T-helper 1 cell treated with Interleukin-12 subunit alpha and Interleukin-12 subunit beta and Interleukin-4 antibody, amounts not matched to agents 30 μg/mL and 1 μg/mL, for 36 hours (primary cell): ENCODE data around the gene MTPN.
A peak's percentile ranks its signal among the peaks of the same experiment; 100 is the strongest.

Source experiments
- H3K27ac Mint-ChIP-seq: one replicate; pipeline ENCODE4 v1.8.0; 2021; ENCODE audit warnings: mild to moderate bottlenecking, mixed read lengths
- H3K27me3 Mint-ChIP-seq: one replicate; pipeline ENCODE4 v1.8.0; 2021; ENCODE audit warnings: low read depth, mixed read lengths
- H3K36me3 Mint-ChIP-seq: one replicate; pipeline ENCODE4 v1.8.0; 2021; ENCODE audit warnings: low read depth, mixed read lengths
- H3K4me1 Mint-ChIP-seq: one replicate; pipeline ENCODE4 v1.8.0; 2021; ENCODE audit warnings: low read depth, mixed read lengths
- H3K4me3 Mint-ChIP-seq: one replicate; pipeline ENCODE4 v1.8.0; 2021; ENCODE audit warnings: mild to moderate bottlenecking, moderate library complexity, mixed read lengths
- H3K9me3 Mint-ChIP-seq: one replicate; pipeline ENCODE4 v1.8.0; 2021; ENCODE audit warnings: mixed read lengths

The MTPN gene

DNA sequence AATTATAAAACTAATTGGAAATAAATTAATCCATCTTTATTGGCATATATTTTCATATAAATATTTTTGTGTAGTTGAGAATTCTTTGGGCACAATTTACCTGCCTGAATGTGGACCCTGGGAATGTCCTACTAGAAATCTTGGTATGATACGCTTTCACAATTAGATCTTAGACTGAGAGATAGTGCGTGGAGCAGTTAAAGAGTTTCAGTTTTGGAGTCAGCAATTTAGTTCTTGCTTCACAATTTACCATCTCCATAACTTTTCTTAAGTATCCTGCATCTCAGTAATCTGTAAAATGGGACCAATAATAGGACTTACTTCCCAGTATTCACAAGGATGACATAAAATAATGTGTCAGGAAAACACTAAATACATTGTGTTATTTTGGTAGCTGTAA, 2.0 kb downstream of the MTPN start:
- Mint-ChIP-seq H3K36me3 (peaks cover 7% of the 10 kb centered on the region), H3K27ac (no peak overlapping the region), H3K4me1 (peaks cover 56% of the 10 kb centered on the region), H3K4me3 (peak overlapping the region; percentile 97), H3K9me3 (no peaks in the 10 kb centered on the region), H3K27me3 (no peaks in the 10 kb centered on the region)

DNA sequence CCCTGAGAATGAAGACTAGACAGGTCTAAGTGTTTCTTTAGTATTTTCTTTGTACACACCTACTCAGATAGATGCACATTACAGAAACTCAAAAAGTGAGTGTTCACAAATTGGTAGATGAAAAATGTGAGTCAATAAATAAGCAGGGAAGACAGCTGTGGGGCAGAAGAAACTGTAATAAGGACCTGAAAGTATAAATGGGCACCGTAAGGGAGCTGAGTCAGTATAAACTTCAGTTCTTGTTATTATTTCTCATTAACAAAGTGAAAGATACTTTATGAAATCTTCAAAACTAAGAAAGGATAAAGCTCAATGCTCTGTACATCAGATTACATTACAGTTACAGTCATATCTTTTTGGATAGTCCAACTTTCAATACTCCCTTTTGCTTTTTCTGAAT, 2.5 kb downstream of the MTPN start:
- H3K4me3 Mint-ChIP-seq, result peak overlapping the region; percentile 61
- H3K36me3 Mint-ChIP-seq, result peaks cover 9% of the 10 kb centered on the region
- H3K9me3 Mint-ChIP-seq, result no peaks in the 10 kb centered on the region
- H3K4me1 Mint-ChIP-seq, result peaks cover 51% of the 10 kb centered on the region
- H3K27me3 Mint-ChIP-seq, result no peaks in the 10 kb centered on the region
- no peak overlapping the region for H3K27ac Mint-ChIP-seq

DNA sequence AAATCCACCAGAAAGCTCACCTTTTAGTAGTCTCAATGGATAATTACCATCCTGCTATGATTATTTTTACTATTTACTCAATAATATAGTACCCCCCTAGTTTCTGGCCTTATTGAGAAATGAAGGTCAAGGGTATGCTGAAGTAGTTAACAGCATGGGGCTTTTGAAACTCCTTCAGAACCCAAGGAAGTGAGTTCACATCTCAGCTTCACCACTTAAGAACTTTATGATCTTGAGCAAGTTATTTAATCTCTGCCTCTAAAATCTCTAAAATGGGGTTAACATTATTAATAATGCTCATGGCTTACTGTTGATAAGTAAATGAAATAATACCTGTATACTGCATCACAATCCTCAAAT, 5.8 kb downstream of the MTPN start:
- no peak overlapping the region for H3K4me3 Mint-ChIP-seq
- no peak overlapping the region for H3K27ac Mint-ChIP-seq
- H3K27me3 Mint-ChIP-seq, result no peaks in the 10 kb centered on the region
- H3K4me1 Mint-ChIP-seq, result peaks cover 51% of the 10 kb centered on the region
- no peaks in the 10 kb centered on the region for H3K9me3 Mint-ChIP-seq
- H3K36me3 Mint-ChIP-seq, result peaks cover 20% of the 10 kb centered on the region

DNA sequence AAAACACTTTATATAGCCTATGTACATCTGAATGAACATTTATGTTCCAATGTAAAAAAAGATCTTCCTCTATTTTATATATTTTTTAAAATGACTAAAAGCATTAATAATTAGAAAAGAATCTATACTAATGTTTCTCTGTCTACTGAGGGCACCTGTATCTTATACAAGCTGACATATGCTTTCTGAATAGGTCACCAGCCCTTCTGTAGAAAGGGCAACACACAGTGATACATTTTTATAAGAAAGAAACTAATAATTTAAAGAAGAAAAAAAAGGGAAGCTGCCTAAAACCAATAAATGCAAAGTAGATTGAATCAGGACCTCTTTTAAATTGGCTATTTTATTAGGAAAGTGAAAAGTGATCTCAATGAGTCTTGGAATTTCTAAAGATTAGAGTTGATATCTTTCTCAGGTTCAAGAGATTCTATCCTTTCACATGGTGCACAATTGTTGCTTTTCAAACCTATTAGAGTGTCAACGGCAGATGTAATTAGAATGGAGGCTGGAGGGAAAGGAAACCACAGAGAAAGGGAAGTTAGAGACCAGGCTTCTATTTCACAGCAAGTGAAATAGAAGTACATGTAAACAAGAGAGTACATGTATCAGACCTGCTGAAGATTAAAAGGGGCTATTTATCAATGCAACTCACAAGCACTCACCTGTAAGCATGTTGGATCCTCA, 6.3 kb downstream of the MTPN start:
- Mint-ChIP-seq H3K4me1 (peaks cover 46% of the 10 kb centered on the region), H3K27me3 (no peaks in the 10 kb centered on the region), H3K27ac (no peak overlapping the region), H3K9me3 (no peaks in the 10 kb centered on the region), H3K4me3 (no peak overlapping the region), H3K36me3 (peaks cover 20% of the 10 kb centered on the region)

DNA sequence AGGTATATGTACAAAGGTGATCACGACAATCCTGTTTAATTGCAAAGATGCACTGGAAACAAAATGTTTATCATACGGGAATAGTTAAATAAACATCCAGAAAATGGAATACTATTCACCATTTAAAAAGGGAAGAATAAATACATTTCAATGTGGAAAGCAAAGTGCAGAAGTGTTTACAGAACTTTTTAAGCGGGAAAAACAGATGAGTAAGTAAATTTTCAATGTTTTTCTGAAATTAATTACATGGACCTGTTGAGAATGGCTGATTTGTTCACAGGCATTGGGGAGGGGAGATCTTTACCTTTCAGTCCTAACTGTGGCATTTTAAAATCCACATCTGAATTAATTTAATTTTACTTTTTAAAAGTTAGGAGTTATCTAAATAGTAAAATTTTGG, 7.1 kb downstream of the MTPN start:
- Mint-ChIP-seq H3K27me3 (no peaks in the 10 kb centered on the region), H3K9me3 (no peaks in the 10 kb centered on the region), H3K4me3 (no peak overlapping the region), H3K27ac (no peak overlapping the region), H3K4me1 (peaks cover 44% of the 10 kb centered on the region), H3K36me3 (peaks cover 18% of the 10 kb centered on the region)

DNA sequence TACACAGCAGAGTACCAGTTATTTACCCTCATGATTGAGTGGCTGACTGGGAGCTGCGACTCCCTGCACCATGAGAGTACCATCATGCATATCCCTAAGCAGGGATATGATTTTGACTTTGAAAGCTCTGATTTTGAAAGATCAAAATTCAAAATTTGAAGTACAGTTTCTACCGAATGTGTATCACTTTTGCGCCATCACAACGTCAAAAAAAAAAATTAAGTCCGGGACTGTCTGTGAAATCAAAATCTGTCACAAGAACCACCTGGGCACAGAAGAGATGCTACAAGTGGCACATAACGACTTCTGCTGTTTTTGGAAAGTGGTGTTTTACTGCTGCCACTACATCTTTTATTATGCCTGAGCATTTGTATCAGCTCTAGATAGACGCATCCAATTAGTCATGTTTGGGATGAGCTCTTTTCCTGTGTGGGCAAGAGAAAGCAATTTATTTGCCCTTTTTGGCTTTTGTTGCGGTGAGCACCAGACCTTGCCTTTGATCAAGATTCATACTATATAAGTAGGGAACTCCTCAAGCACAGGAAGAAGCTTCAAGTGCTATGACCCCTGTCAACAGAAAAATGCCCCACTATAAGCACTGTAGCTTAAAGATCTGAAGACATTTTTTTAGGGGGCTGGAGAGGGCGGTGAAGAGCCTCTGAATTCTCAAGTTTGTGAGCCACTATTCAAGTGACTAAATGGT, 10.7 kb downstream of the MTPN start:
- no peaks in the 10 kb centered on the region for H3K9me3 Mint-ChIP-seq
- H3K27ac Mint-ChIP-seq, result no peak overlapping the region
- H3K4me3 Mint-ChIP-seq, result no peak overlapping the region
- H3K27me3 Mint-ChIP-seq, result no peaks in the 10 kb centered on the region
- peaks cover 32% of the 10 kb centered on the region for H3K4me1 Mint-ChIP-seq
- H3K36me3 Mint-ChIP-seq, result peaks cover 17% of the 10 kb centered on the region

DNA sequence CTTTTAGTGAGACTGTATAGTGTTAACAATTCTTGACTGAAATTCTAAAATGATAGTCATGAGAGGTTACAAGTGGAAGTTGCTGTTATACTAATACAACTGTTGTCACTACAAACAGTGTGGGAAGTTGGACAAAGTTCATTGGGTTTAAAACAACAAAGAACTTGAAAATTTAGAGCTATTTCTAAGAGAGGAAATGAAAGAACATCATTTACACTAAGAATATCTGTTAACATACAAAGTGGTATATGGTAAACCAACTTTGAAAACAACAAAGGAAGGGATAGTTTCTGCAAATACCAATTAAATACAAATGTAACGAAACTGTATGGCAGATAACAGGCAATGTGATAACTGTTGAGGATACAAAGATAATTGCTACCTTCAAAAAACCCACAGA, 11.6 kb downstream of the MTPN start:
- Mint-ChIP-seq H3K9me3 (no peaks in the 10 kb centered on the region), H3K4me3 (no peak overlapping the region), H3K27me3 (no peaks in the 10 kb centered on the region), H3K27ac (no peak overlapping the region), H3K36me3 (peaks cover 19% of the 10 kb centered on the region), H3K4me1 (peaks cover 26% of the 10 kb centered on the region)

DNA sequence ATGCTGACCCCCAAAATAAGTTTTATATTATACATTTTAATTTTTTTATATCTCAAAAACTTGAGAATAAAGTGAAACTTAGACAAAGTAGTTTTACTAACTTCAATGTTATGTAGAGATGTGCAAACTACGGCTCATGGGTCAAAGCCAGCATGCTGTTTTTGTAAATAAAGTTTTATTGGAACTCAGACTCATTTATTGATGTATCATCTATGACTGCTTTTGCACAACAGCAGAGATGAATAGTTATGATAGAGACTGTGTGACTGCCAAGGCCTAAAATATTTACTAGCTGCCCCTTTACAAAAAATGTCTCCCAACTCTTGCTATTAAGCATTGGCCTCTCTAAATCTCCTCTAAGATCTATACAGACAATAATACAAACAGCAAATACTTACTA, 12.4 kb downstream of the MTPN start:
- Mint-ChIP-seq H3K27me3 (no peaks in the 10 kb centered on the region), H3K27ac (no peak overlapping the region), H3K36me3 (peaks cover 17% of the 10 kb centered on the region), H3K9me3 (no peaks in the 10 kb centered on the region), H3K4me3 (no peak overlapping the region), H3K4me1 (peaks cover 26% of the 10 kb centered on the region)

DNA sequence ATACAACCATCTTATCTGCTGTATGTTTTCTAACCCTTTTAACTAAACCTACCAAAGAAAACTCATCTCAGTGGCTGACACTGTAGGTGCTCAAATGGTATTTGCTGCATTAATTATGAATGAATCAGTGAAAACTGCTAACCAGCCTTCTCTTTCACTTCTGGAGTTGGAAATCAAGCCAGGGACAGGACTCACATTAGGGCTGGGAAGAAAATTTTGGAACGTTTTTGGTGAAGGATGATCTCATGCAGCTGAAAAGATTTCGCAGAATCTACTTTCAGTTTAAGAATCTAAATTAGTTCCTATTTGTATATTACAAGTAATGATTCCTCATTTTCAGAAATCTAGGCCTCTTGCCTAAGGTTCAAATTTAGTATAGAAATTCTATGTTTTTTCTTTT, 12.9 kb downstream of the MTPN start:
- no peaks in the 10 kb centered on the region for H3K9me3 Mint-ChIP-seq
- H3K36me3 Mint-ChIP-seq, result peaks cover 19% of the 10 kb centered on the region
- H3K27me3 Mint-ChIP-seq, result no peaks in the 10 kb centered on the region
- H3K4me1 Mint-ChIP-seq, result peaks cover 26% of the 10 kb centered on the region
- H3K27ac Mint-ChIP-seq, result no peak overlapping the region
- H3K4me3 Mint-ChIP-seq, result no peak overlapping the region

DNA sequence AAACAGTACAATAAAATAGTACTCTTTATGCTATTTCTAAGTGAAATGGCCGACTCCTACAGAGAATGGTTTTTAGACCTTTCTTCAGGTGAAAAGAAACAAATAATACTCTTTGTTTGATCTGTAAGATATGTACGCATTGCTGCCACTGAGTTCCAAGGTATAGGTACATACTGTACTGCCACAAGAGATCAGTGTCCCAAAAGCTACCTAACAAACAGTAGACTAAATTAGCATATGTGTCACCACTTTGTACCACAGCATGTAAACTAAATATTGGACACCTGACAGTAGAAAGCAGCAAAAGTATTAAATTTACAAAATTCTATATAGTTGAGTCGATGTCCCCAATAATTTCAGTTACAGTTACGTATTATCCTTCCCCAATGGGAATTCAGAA, 14.4 kb downstream of the MTPN start:
- H3K4me3 Mint-ChIP-seq, result no peak overlapping the region
- no peaks in the 10 kb centered on the region for H3K27me3 Mint-ChIP-seq
- H3K27ac Mint-ChIP-seq, result no peak overlapping the region
- no peaks in the 10 kb centered on the region for H3K9me3 Mint-ChIP-seq
- H3K36me3 Mint-ChIP-seq, result peaks cover 9% of the 10 kb centered on the region
- peaks cover 26% of the 10 kb centered on the region for H3K4me1 Mint-ChIP-seq

DNA sequence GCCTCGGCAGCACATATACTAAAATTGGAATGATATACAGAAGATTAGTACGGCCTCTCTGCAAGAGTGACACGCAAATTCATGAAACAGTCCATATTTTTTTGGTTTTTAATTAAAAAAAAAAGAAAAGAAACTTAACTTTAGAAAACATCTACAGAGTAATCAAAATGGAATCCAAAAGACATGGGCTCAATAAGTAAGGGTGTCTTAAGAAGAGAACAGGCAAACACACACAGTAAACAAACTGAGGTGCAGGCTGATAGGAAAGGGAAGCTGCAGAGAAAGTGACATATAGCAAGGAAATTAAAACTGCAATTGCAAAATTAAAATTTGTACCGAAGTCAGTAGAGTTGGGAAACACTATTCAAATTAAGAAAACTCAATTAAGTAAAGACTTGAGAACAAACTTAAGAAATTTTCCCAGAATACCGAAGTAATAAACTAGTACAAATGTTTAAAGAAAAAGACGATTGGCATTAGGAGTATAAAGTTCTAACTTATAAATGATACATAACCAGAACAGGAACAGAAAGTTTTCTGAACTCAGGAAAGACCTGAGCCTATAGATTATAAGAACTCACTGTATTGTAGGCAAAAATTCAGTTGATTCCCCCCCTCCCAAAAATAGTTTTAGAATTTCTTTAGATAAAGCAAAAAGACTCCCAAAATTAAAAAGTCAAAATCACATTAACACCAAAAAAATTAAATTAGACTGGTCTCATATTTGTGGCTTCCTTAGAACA, 16.3 kb downstream of the MTPN start:
- H3K4me1 Mint-ChIP-seq, result peaks cover 17% of the 10 kb centered on the region
- no peak overlapping the region for H3K27ac Mint-ChIP-seq
- no peaks in the 10 kb centered on the region for H3K9me3 Mint-ChIP-seq

DNA sequence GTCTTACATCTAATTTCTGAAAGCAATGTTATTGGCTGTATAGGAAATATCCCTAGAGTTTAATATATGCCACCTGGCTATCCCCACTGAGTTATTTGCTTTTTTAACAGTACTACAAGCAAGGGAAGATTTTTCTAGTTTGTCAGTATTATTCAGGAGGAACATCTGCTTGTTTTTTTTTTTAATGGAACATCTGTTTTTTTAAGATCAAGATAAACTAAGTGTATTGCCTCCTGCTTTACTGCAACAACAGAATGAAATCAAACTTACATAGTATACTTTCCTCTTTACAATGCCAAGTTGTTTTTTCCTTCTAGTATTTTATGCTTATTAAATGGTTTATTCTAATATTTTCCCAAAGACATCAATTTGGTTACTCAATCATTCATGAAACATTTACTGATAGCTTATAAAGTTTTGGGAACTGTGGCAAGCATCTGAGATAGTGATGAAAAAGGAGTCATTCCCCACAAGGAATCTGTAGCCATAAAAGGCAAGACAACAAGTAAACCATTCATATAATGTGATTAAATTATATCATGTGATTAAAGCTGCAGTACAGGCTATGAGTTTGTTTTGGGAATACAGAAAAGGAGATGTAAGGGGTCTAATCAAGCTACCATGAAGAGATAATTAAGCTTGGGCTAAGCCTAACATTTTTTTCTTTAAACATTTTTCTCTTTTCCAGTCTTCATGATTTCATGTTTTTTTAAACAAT, 17.4 kb downstream of the MTPN start:
- peaks cover 16% of the 10 kb centered on the region for H3K4me1 Mint-ChIP-seq
- H3K27ac Mint-ChIP-seq, result no peak overlapping the region
- H3K4me3 Mint-ChIP-seq, result no peak overlapping the region
- H3K27me3 Mint-ChIP-seq, result no peaks in the 10 kb centered on the region
- H3K9me3 Mint-ChIP-seq, result no peaks in the 10 kb centered on the region
- peaks cover 13% of the 10 kb centered on the region for H3K36me3 Mint-ChIP-seq

More for the DNA sequence above, 16.3 kb downstream of the MTPN start:
- Mint-ChIP-seq H3K4me3 (no peak overlapping the region), H3K27me3 (no peaks in the 10 kb centered on the region), H3K36me3 (peaks cover 13% of the 10 kb centered on the region)

DNA sequence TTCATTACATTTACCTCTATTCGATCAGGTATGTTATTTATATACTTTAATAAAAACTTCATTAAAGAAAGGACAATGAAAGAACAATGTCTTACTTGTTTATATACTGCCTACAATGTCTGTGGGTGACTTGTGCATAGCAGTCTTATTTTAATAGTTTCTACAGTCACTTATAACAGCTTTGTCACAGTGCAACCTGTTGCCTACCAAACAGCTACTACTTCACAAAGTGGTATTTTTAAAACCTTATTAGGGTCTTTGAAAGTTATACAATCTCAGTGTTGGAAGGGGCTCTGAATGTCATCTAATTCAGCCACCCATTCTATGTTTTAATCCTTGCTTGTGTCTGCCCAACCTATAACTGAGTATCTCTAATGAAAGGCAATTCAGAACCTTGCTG, 19.0 kb downstream of the MTPN start:
- Mint-ChIP-seq H3K27me3 (no peaks in the 10 kb centered on the region), H3K4me3 (no peak overlapping the region), H3K27ac (no peak overlapping the region), H3K9me3 (no peaks in the 10 kb centered on the region), H3K36me3 (peaks cover 14% of the 10 kb centered on the region), H3K4me1 (peaks cover 14% of the 10 kb centered on the region)

DNA sequence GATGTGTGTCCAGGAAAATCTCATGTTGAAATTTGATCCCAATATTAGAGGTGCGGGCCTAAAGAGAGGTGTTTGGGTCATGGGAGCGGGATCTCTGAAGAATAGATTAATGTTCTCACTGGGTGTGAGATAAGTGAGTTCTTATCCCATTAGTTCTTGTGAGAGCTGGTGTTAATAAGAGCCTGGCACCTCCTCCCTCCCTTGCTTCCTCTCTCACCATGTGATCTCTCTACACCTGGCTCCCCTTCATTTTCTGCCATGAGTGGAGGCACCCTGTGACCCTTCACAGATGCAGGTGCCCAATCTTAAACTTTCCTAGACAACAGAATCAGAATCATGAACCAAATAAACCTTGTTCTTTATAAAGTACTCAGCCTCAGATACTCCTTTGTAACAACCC, 19.5 kb downstream of the MTPN start:
- Mint-ChIP-seq H3K9me3 (no peaks in the 10 kb centered on the region), H3K4me3 (no peak overlapping the region), H3K36me3 (peaks cover 13% of the 10 kb centered on the region), H3K27me3 (no peaks in the 10 kb centered on the region), H3K4me1 (peaks cover 14% of the 10 kb centered on the region), H3K27ac (no peak overlapping the region)
